CD14-positive monocyte (primary cell): Measurements from ENCODE around the gene CIP2A. TPM values are rescaled to one million over a fixed set of nuclear protein-coding genes. Genes with fewer than 3 reads are reported as not detected.

Source experiments
- DNase-seq, 3 donors: peaks; one replicate each; pipeline ENCODE4 v3.0.0-alpha.2; 2011 to 2022
- H2AFZ ChIP-seq: 2 replicates; pipeline ENCODE4 v1.6.0; 2012; ENCODE audit warnings: mild to moderate bottlenecking, low read depth, low read length, inconsistent platforms; ENCODE audit not compliant: insufficient read depth, poor library complexity, severe bottlenecking
- H3K27ac ChIP-seq, 2 donors: 1 replicate in 1 of 2; 2 replicates in 1 of 2; pipeline ENCODE4 v1.5.1; 2012 to 2013; ENCODE audit warnings: low read length in 2 of 2, control low read depth in 1 of 2, inconsistent platforms in 1 of 2, low read depth in 1 of 2, mild to moderate bottlenecking in 1 of 2
- H3K27me3 ChIP-seq, 2 donors: one replicate each; pipeline versions ENCODE4 v1.6.0 to v1.6.1; 2011 to 2013; ENCODE audit warnings: low read length in 2 of 2; ENCODE audit not compliant: control insufficient read depth in 2 of 2, insufficient read depth in 2 of 2
- H3K36me3 ChIP-seq, 2 donors: replicated peaks in 1 of 2; 1 replicate in 1 of 2; 2 replicates in 1 of 2; pipeline versions ENCODE4 v1.5.1 to v1.6.1; 2012 to 2013; ENCODE audit warnings: low read length in 2 of 2, control low read depth in 1 of 2, inconsistent platforms in 1 of 2, mild to moderate bottlenecking in 1 of 2; ENCODE audit not compliant: insufficient read depth in 2 of 2, control insufficient read depth in 1 of 2
- H3K4me1 ChIP-seq, 2 donors: 1 replicate in 1 of 2; 2 replicates in 1 of 2; pipeline versions ENCODE4 v1.5.1 to v1.6.1; 2012 to 2013; ENCODE audit warnings: low read length in 2 of 2, control low read depth in 1 of 2, inconsistent platforms in 1 of 2, mild to moderate bottlenecking in 1 of 2, moderate library complexity in 1 of 2; ENCODE audit not compliant: insufficient read depth in 2 of 2, control insufficient read depth in 1 of 2
- H3K4me2 ChIP-seq: replicated peaks from 2 replicates; pipeline ENCODE3; 2012; ENCODE audit warnings: low read length, moderate library complexity, mild to moderate bottlenecking; ENCODE audit not compliant: poor library complexity, severe bottlenecking; ENCODE audit errors: extremely low read depth
- H3K4me3 ChIP-seq, 3 experiments: fragments of 200-600 bp in 1 of 3; sonication (generic) in 1 of 3; replicated peaks in 1 of 3; 1 replicate in 2 of 3; 2 replicates in 1 of 3; pipeline ENCODE4 v1.5.1; 2011 to 2013; ENCODE audit warnings: low read length in 3 of 3, mild to moderate bottlenecking in 3 of 3, control low read depth in 2 of 3, low read depth in 2 of 3, inconsistent platforms in 1 of 3, moderate library complexity in 1 of 3
- H3K79me2 ChIP-seq: 2 replicates; pipeline ENCODE4 v1.6.0; 2012; ENCODE audit warnings: mild to moderate bottlenecking, control low read depth, inconsistent platforms, low read length, moderate library complexity; ENCODE audit not compliant: insufficient read depth
- H3K9ac ChIP-seq: 2 replicates; pipeline ENCODE4 v1.6.0; 2017; ENCODE audit warnings: low read length, mild to moderate bottlenecking; ENCODE audit not compliant: insufficient read depth, poor library complexity, severe bottlenecking
- H3K9me3 ChIP-seq, 2 donors: replicated peaks in 1 of 2; 1 replicate in 1 of 2; 2 replicates in 1 of 2; pipeline versions ENCODE4 v1.5.1 to v1.6.1; 2012 to 2013; ENCODE audit warnings: low read length in 2 of 2, control low read depth in 1 of 2; ENCODE audit not compliant: control insufficient read depth in 1 of 2, insufficient read depth in 1 of 2
- H4K20me1 ChIP-seq: 2 replicates; pipeline ENCODE4 v1.6.0; 2012; ENCODE audit warnings: mild to moderate bottlenecking, low read length, control low read depth, moderate library complexity; ENCODE audit not compliant: insufficient read depth
- H3K27ac Mint-ChIP-seq, 7 donors: one replicate each; pipeline ENCODE4 v1.8.0; 2020; ENCODE audit warnings: mild to moderate bottlenecking in 7 of 7, mixed read lengths in 7 of 7, moderate library complexity in 6 of 7, inconsistent platforms in 2 of 7
- H3K27me3 Mint-ChIP-seq, 3 donors: one replicate each; pipeline ENCODE4 v1.8.0; 2021 to 2022; ENCODE audit warnings: low read depth in 3 of 3, mild to moderate bottlenecking in 3 of 3, mixed read lengths in 3 of 3, moderate library complexity in 3 of 3, inconsistent platforms in 1 of 3
- H3K36me3 Mint-ChIP-seq, 2 donors: one replicate each; pipeline ENCODE4 v1.8.0; 2020; ENCODE audit warnings: mixed read lengths in 2 of 2, inconsistent platforms in 1 of 2, mild to moderate bottlenecking in 1 of 2
- H3K4me1 Mint-ChIP-seq: one replicate; pipeline ENCODE4 v1.8.0; 2020; ENCODE audit warnings: mild to moderate bottlenecking, mixed read lengths
- H3K4me3 Mint-ChIP-seq, 2 donors: one replicate each; pipeline ENCODE4 v1.8.0; 2020; ENCODE audit warnings: mild to moderate bottlenecking in 2 of 2, mixed read lengths in 2 of 2, moderate library complexity in 1 of 2
- H3K9me3 Mint-ChIP-seq, 7 donors: one replicate each; pipeline ENCODE4 v1.8.0; 2020 to 2022; ENCODE audit warnings: mixed read lengths in 7 of 7, mild to moderate bottlenecking in 6 of 7, moderate library complexity in 6 of 7, inconsistent platforms in 2 of 7
- WGBS: methylation state at CpG from one replicate; pipeline ENCODE4 v1.1.5; 2013; ENCODE audit warnings: missing lambda C conversion rate; ENCODE audit not compliant: insufficient coverage; 5-methylcytosine and 5-hydroxymethylcytosine counted together
- intact Hi-C, 2 donors: fragments of 100-400 bp; cut with micrococcal nuclease; formaldehyde crosslinking; loops; one replicate each; pipeline versions ENCODE4 v1.15.0 to v1.15.1; 2023
- polyA plus RNA-seq, 3 donors: library from polyadenylated mRNA; depleted of rRNA in 1 of 3; unstranded in 2 of 3; stranded (reverse) in 1 of 3; fragments of 300-500 nt in 2 of 3; fragments of >200 nt in 1 of 3; fragmentation: Illumina TruSeq in 2 of 3; gene quantifications; 1 replicate in 2 of 3; 2 replicates in 1 of 3; pipeline ENCODE4 v1.2.3, GENCODE V29; 2012 to 2021
- TF ChIP-seq, protein P1 (sequence below): fragments of 200-600 bp; IDR thresholded peaks from one replicate; pipeline ENCODE4 v1.8.0; 2022; ENCODE audit warnings: antibody characterized with exemption, mild to moderate bottlenecking

Gene CIP2A
- polyA plus RNA-seq, 3 donors: 0.57 to 5.0 (median 1.3) TPM

DNA sequence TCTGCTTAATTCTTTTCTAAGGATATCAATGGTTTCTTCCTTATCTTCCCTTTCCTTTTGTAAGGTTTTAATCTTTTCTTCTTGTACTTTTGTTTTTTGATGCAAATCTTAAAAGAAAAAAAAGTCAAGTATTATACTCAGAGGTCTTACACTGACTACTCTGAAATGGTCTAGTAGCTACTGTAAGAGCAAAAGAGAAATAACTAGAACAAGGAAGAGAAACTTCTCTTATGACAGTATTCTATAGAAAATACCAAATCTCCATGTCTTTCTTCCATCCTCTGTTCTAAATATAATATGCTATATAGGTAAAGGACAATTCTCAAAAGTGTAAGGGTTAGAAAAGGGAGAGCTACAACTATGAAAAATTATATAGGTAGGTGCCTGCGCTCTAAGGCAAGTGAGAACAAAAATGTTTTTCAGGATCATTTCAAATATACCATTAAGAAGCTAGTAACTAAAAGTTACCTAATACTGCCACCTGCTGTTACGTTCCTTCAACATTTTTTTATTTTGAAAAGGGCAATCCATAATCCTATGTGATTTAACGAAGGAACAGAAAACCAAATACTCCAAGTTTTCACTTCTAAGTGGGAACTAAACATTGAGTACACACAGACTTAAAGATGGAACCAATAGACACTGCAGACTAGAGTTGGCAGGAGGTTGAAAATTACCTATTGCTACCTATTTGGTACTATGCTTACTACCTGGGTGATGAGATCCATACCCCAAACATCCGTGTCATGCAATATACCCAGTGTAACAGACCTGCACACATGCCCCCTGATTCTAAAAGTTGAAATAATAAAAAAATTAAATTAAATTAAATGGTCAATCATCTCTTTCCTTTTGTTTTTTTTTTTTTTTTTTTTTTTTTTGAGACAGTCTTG lies 36.7 kb downstream of the CIP2A start:
- Histone ChIP-seq H3K4me3 (no peak overlapping the region), H3K36me3 (peaks cover 43 to 73% of the 10 kb centered on the region in 2 donors), H2AFZ (no peak overlapping the region), H3K27me3 (no peaks in the 10 kb centered on the region), H4K20me1 (no peaks in the 10 kb centered on the region), H3K27ac (no peak overlapping the region), H3K9me3 (no peaks in the 10 kb centered on the region), H3K9ac (no peak overlapping the region), H3K4me2 (no peak overlapping the region), H3K4me1 (no peaks in the 10 kb centered on the region), H3K79me2 (no peaks in the 10 kb centered on the region)
- Mint-ChIP-seq H3K36me3 (peaks cover 28 to 63% of the 10 kb centered on the region in 2 donors), H3K4me3 (no peak overlapping the region), H3K27ac (peak overlapping the region in 1 of 7 donors; percentile 40), H3K9me3 (no peaks in the 10 kb centered on the region), H3K4me1 (no peaks in the 10 kb centered on the region), H3K27me3 (no peaks in the 10 kb centered on the region)
- no CpG with 5 or more reads among the region's 4 CpGs for WGBS
- TF ChIP-seq, protein P1, sequence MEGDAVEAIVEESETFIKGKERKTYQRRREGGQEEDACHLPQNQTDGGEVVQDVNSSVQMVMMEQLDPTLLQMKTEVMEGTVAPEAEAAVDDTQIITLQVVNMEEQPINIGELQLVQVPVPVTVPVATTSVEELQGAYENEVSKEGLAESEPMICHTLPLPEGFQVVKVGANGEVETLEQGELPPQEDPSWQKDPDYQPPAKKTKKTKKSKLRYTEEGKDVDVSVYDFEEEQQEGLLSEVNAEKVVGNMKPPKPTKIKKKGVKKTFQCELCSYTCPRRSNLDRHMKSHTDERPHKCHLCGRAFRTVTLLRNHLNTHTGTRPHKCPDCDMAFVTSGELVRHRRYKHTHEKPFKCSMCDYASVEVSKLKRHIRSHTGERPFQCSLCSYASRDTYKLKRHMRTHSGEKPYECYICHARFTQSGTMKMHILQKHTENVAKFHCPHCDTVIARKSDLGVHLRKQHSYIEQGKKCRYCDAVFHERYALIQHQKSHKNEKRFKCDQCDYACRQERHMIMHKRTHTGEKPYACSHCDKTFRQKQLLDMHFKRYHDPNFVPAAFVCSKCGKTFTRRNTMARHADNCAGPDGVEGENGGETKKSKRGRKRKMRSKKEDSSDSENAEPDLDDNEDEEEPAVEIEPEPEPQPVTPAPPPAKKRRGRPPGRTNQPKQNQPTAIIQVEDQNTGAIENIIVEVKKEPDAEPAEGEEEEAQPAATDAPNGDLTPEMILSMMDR: peak; percentile 64
- DNase-seq: peak; percentile 15 to 51 (median 33)
- intact Hi-C loops: loop anchor here (2.0 to 5.0 kb wide), 2 partner anchors 60 to 62 kb away; no protein-coding TSS in a partner anchor

DNA sequence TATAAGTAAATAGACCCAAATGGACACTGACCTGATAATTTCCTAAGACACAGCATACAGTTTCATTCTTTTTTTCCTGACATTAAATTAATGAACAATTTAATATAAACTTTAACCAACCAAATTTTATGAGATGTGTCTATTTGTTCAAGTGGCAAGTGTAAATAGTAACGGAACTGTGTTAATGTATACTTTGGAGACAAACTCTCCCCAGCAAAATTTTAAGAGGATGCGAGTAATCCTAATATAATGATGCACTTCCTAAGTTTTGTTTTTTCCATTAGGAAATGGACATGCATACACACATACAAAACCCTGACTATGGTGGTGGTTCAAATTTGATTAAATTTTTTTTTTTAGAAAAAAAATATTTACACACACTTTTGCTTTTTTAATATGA lies 40.4 kb downstream of the CIP2A start:
- Mint-ChIP-seq H3K9me3 (no peaks in the 10 kb centered on the region), H3K4me3 (no peak overlapping the region), H3K27ac (no peak overlapping the region), H3K27me3 (no peaks in the 10 kb centered on the region), H3K36me3 (peaks cover 30 to 59% of the 10 kb centered on the region in 2 donors), H3K4me1 (no peaks in the 10 kb centered on the region)
- H2AFZ ChIP-seq: no peak overlapping the region
- H4K20me1 ChIP-seq: no peaks in the 10 kb centered on the region
- DNase-seq: no peak
- no peaks in the 10 kb centered on the region for H3K9me3 ChIP-seq
- H3K27me3 ChIP-seq: no peaks in the 10 kb centered on the region
- WGBS: no CpG with 5 or more reads among the region's 2 CpGs
- H3K4me1 ChIP-seq: no peaks in the 10 kb centered on the region
- no peak overlapping the region for H3K4me3 ChIP-seq
- no peak overlapping the region for H3K27ac ChIP-seq
- H3K4me2 ChIP-seq: no peak overlapping the region
- H3K36me3 ChIP-seq: peaks cover 25 to 64% of the 10 kb centered on the region in 2 donors
- TF ChIP-seq, protein P1: no peak
- H3K9ac ChIP-seq: no peak overlapping the region
- H3K79me2 ChIP-seq: no peaks in the 10 kb centered on the region
- intact Hi-C loops: no loop called here
